ENCODE results near the gene SPATA1. TPM values are rescaled to one million over a fixed set of nuclear protein-coding genes. Genes with fewer than 3 reads are reported as not detected.

The SPATA1 gene
- total RNA-seq, result 1.5 and 2.3 TPM in 2 replicates
- long read RNA-seq, partial matches to known transcripts, result 0 of 2 reads
- long read RNA-seq, other reads (novel, unspliced or antisense), result 1 of 2 reads

- no peak for TF ChIP-seq CTCF (conservative IDR thresholded peaks at IDR 0.05)
- H3K9me3 Mint-ChIP-seq, result peaks cover 10% of the 10 kb centered on the region
Measured at GRCh38 chr1:84506002-84506728, at the start of gene SPATA1, which contains the start of gene GNG5. Gene SPATA1, plus strand, starts transcription at chr1:84506386. Its CDS starts 9,974 bp downstream, at chr1:84516360. Gene GNG5, minus strand, starts transcription at chr1:84506581. Its CDS starts 490 bp downstream, at chr1:84506091.

GRCh38 chr1:84462118-84462517 is 44.1 kb upstream of the SPATA1 start:
- TF ChIP-seq CTCF (conservative IDR thresholded peaks at IDR 0.05), result no peak
- no peaks in the 10 kb centered on the region for H3K4me1 Mint-ChIP-seq
- H3K36me3 Mint-ChIP-seq (ENCODE audit: low read depth), result no peaks in the 10 kb centered on the region
- H3K27ac Mint-ChIP-seq (ENCODE audit: unreplicated experiment), result no peak overlapping the region
- peaks cover 63% of the 10 kb centered on the region for H3K27me3 Mint-ChIP-seq (ENCODE audit: low read depth)
- no peak for DNase-seq (ENCODE audit: low read depth, low spot score)
- no peaks in the 10 kb centered on the region for H3K9me3 Mint-ChIP-seq
- no peak overlapping the region for H3K4me3 Mint-ChIP-seq

More at GRCh38 chr1:84506002-84506728, at the start of gene SPATA1, which contains the start of gene GNG5:
- Mint-ChIP-seq H3K27ac (ENCODE audit: unreplicated experiment) (peak within 1 kb of the TSS; percentile 98), H3K27me3 (ENCODE audit: low read depth) (no peaks in the 10 kb centered on the region), H3K36me3 (ENCODE audit: low read depth) (peaks cover 22% of the 10 kb centered on the region), H3K4me3 (peak within 1 kb of the TSS; percentile 95), H3K4me1 (peaks cover 28% of the 10 kb centered on the region)
- DNase-seq (ENCODE audit: low read depth, low spot score), result peak; percentile 96

GRCh38 chr1:84467298-84467697 is 38.9 kb upstream of the SPATA1 start:
- TF ChIP-seq CTCF (conservative IDR thresholded peaks at IDR 0.05), result no peak
- H3K27me3 Mint-ChIP-seq (ENCODE audit: low read depth), result peaks cover 83% of the 10 kb centered on the region
- H3K4me1 Mint-ChIP-seq, result no peaks in the 10 kb centered on the region
- DNase-seq (ENCODE audit: low read depth, low spot score), result no peak
- no peaks in the 10 kb centered on the region for H3K9me3 Mint-ChIP-seq
- no peak overlapping the region for H3K4me3 Mint-ChIP-seq
- no peaks in the 10 kb centered on the region for H3K36me3 Mint-ChIP-seq (ENCODE audit: low read depth)
- H3K27ac Mint-ChIP-seq (ENCODE audit: unreplicated experiment), result no peak overlapping the region

GRCh38 chr1:84476225-84476624 is 30.0 kb upstream of the SPATA1 start:
- H3K27ac Mint-ChIP-seq (ENCODE audit: unreplicated experiment), result no peak overlapping the region
- H3K4me3 Mint-ChIP-seq, result peak overlapping the region; percentile 43
- H3K9me3 Mint-ChIP-seq, result peaks cover 14% of the 10 kb centered on the region
- H3K27me3 Mint-ChIP-seq (ENCODE audit: low read depth), result peaks cover 67% of the 10 kb centered on the region
- DNase-seq (ENCODE audit: low read depth, low spot score), result no peak
- peaks cover 18% of the 10 kb centered on the region for H3K4me1 Mint-ChIP-seq
- peaks cover 12% of the 10 kb centered on the region for H3K36me3 Mint-ChIP-seq (ENCODE audit: low read depth)
- TF ChIP-seq CTCF (conservative IDR thresholded peaks at IDR 0.05), result no peak

GRCh38 chr1:84478876-84479868 is 27.0 kb upstream of the SPATA1 start, which contains the start of gene RPF1:
Gene RPF1, plus strand, starts transcription at chr1:84479266. Its CDS starts 16 bp downstream, at chr1:84479282.
- Mint-ChIP-seq H3K4me3 (peak within 1 kb of the TSS; percentile 99), H3K27ac (ENCODE audit: unreplicated experiment) (peak within 1 kb of the TSS; percentile 97), H3K9me3 (peaks cover 14% of the 10 kb centered on the region), H3K36me3 (ENCODE audit: low read depth) (peaks cover 21% of the 10 kb centered on the region), H3K27me3 (ENCODE audit: low read depth) (peaks cover 45% of the 10 kb centered on the region), H3K4me1 (peaks cover 24% of the 10 kb centered on the region)
- no peak for TF ChIP-seq CTCF (conservative IDR thresholded peaks at IDR 0.05)
- DNase-seq (ENCODE audit: low read depth, low spot score), result peak; percentile 55
